Neural progenitor cell (in vitro differentiated cells): ENCODE measurements around the gene IFI6. TPM values are rescaled to one million over a fixed set of nuclear protein-coding genes. Genes with fewer than 3 reads are reported as not detected.

Experiments used
- DNase-seq: peaks from one replicate; pipeline ENCODE4 v3.0.0-alpha.2; 2016; ENCODE audit warnings: low spot score
- H2AFZ ChIP-seq: fragments of 200-600 bp; sonication (generic); replicated peaks from 2 replicates; pipeline ENCODE4 v1.6.1; 2016; ENCODE audit warnings: antibody characterized with exemption
- H3F3A ChIP-seq: fragments of 200-600 bp; sonication (generic); 2 replicates; pipeline ENCODE4 v1.6.1; 2016; ENCODE audit warnings: antibody characterized with exemption, low read depth
- H3K27ac ChIP-seq: fragments of 200-600 bp; sonication (generic); 2 replicates; pipeline ENCODE4 v1.5.1; 2016; ENCODE audit warnings: mild to moderate bottlenecking
- H3K27me3 ChIP-seq: fragments of 200-600 bp; sonication (generic); 2 replicates; pipeline ENCODE4 v1.6.1; 2016; ENCODE audit warnings: mild to moderate bottlenecking, moderate library complexity
- H3K36me3 ChIP-seq: fragments of 200-600 bp; sonication (generic); 2 replicates; pipeline ENCODE4 v1.5.1; 2016
- H3K4me1 ChIP-seq: fragments of 200-600 bp; sonication (generic); 2 replicates; pipeline ENCODE4 v1.6.1; 2016; ENCODE audit warnings: mixed run types
- H3K4me2 ChIP-seq: fragments of 200-600 bp; sonication (generic); 2 replicates; pipeline ENCODE4 v1.6.1; 2016
- H3K4me3 ChIP-seq: fragments of 200-600 bp; sonication (generic); 2 replicates; pipeline ENCODE4 v1.5.1; 2016
- H3K79me2 ChIP-seq: fragments of 200-600 bp; sonication (generic); 2 replicates; pipeline ENCODE4 v1.6.1; 2016; ENCODE audit warnings: low read depth
- H3K9ac ChIP-seq: fragments of 200-600 bp; sonication (generic); 2 replicates; pipeline ENCODE4 v1.6.1; 2016
- H3K9me3 ChIP-seq: fragments of 200-600 bp; sonication (generic); 2 replicates; pipeline ENCODE4 v1.5.1; 2016; ENCODE audit warnings: low read depth
- H4K20me1 ChIP-seq: fragments of 200-600 bp; sonication (generic); 2 replicates; pipeline ENCODE4 v1.6.1; 2016; ENCODE audit warnings: low read depth
- H3K27ac Mint-ChIP-seq: 3 replicates; pipeline ENCODE4 v1.8.0; 2021; ENCODE audit warnings: mixed read lengths
- H3K27me3 Mint-ChIP-seq: 2 replicates; pipeline ENCODE4 v1.8.0; 2022; ENCODE audit warnings: low read depth, mild to moderate bottlenecking, inconsistent platforms, moderate library complexity, mixed read lengths; ENCODE audit not compliant: insufficient read depth
- H3K36me3 Mint-ChIP-seq: 3 replicates; pipeline ENCODE4 v1.8.0; 2021; ENCODE audit warnings: mixed read lengths
- H3K4me1 Mint-ChIP-seq: 3 replicates; pipeline ENCODE4 v1.8.0; 2021; ENCODE audit warnings: mixed read lengths
- H3K4me3 Mint-ChIP-seq: 3 replicates; pipeline ENCODE4 v1.8.0; 2021; ENCODE audit warnings: mild to moderate bottlenecking, moderate library complexity, mixed read lengths
- H3K9me3 Mint-ChIP-seq: 3 replicates; pipeline ENCODE4 v1.8.0; 2020; ENCODE audit warnings: mixed read lengths
- CTCF ChIP-seq: fragments of 200-600 bp; sonication (generic); IDR thresholded peaks from 2 replicates; pipeline ENCODE4 v1.5.1; 2017; ENCODE audit warnings: antibody characterized with exemption, mild to moderate bottlenecking
- EZH2 ChIP-seq: fragments of 200-600 bp; sonication (generic); IDR thresholded peaks from 2 replicates; pipeline ENCODE4 v1.6.1; 2017; ENCODE audit warnings: antibody characterized with exemption, mild to moderate bottlenecking, moderate library complexity
- EZH2phosphoT487 ChIP-seq: fragments of 200-600 bp; sonication (generic); IDR thresholded peaks from 2 replicates; pipeline ENCODE4 v1.6.1; 2017; ENCODE audit warnings: antibody characterized with exemption
- total RNA-seq: library from RNA; depleted of rRNA; stranded (reverse); fragments of >200 nt; gene quantifications from 2 replicates; pipeline ENCODE4 v1.2.3, GENCODE V29; 2015; ENCODE audit warnings: low replicate concordance

Gene IFI6
- total RNA-seq, 1 donor from 2014 or later: 2.4 TPM

GRCh38 chr1:27689423-27690173 lies 17.6 kb upstream of the IFI6 start:
- no peak overlapping the region for H3K27ac Mint-ChIP-seq

DNA sequence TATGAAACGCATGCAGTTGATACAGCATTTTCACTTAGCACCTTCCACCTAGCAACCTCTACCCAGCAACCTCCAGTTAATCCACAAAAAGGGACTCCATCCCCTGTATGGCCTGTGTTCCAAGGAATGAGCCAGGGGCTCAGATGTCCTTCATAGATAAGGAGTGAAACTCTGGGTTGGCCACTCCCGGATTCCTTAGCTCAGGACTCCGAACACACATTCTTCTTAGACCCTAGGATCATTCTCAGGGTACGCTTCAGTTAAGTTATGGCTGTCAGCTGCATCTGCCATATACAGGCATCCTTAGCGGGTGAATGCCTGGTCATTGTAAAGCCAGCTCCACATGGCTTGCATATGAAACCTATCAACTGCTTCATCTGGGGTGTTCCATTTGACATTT lies 15.9 kb upstream of the IFI6 start:
- no peak overlapping the region for H3K4me2 ChIP-seq
- no peaks in the 10 kb centered on the region for H3K4me1 Mint-ChIP-seq
- no peak overlapping the region for H3K27ac ChIP-seq
- peaks cover 10% of the 10 kb centered on the region for H3K27me3 Mint-ChIP-seq
- H3K36me3 Mint-ChIP-seq: no peaks in the 10 kb centered on the region
- H3K27ac Mint-ChIP-seq: no peak overlapping the region
- no peak overlapping the region for H3K4me3 ChIP-seq
- H2AFZ ChIP-seq: no peak overlapping the region
- no peaks in the 10 kb centered on the region for H3K27me3 ChIP-seq
- no peaks in the 10 kb centered on the region for H3K36me3 ChIP-seq
- no peaks in the 10 kb centered on the region for H4K20me1 ChIP-seq
- TF ChIP-seq CTCF (no peak), EZH2 (no peak), EZH2phosphoT487 (no peak)
- peaks cover 4% of the 10 kb centered on the region for H3K9me3 ChIP-seq
- no peak for DNase-seq
- H3K9me3 Mint-ChIP-seq: peaks cover 7% of the 10 kb centered on the region
- H3K79me2 ChIP-seq: no peaks in the 10 kb centered on the region
- H3K9ac ChIP-seq: no peak overlapping the region
- no peaks in the 10 kb centered on the region for H3F3A ChIP-seq
- no peak overlapping the region for H3K4me3 Mint-ChIP-seq
- H3K4me1 ChIP-seq: peaks cover 7% of the 10 kb centered on the region

More at GRCh38 chr1:27689423-27690173, 17.6 kb upstream of the IFI6 start:
- no peak overlapping the region for H3K4me3 Mint-ChIP-seq
- no peak for DNase-seq
- H2AFZ ChIP-seq: no peak overlapping the region
- peaks cover 10% of the 10 kb centered on the region for H3K27me3 Mint-ChIP-seq
- H3K27ac ChIP-seq: no peak overlapping the region
- H3K9ac ChIP-seq: no peak overlapping the region
- H3K4me1 ChIP-seq: peaks cover 7% of the 10 kb centered on the region
- H3K27me3 ChIP-seq: no peaks in the 10 kb centered on the region
- peaks cover 7% of the 10 kb centered on the region for H3K9me3 Mint-ChIP-seq
- peaks cover 5% of the 10 kb centered on the region for H3K9me3 ChIP-seq
- H3K4me3 ChIP-seq: no peak overlapping the region
- no peaks in the 10 kb centered on the region for H3K36me3 ChIP-seq
- H3K4me2 ChIP-seq: no peak overlapping the region
- no peaks in the 10 kb centered on the region for H3K79me2 ChIP-seq
- H4K20me1 ChIP-seq: no peaks in the 10 kb centered on the region
- no peaks in the 10 kb centered on the region for H3F3A ChIP-seq
- H3K4me1 Mint-ChIP-seq: no peaks in the 10 kb centered on the region
- H3K36me3 Mint-ChIP-seq: no peaks in the 10 kb centered on the region
- no peak for TF ChIP-seq EZH2phosphoT487
- no peak for TF ChIP-seq EZH2
- TF ChIP-seq CTCF: no peak

- Histone ChIP-seq H3K4me2 (no peak overlapping the region), H4K20me1 (no peaks in the 10 kb centered on the region), H3K4me1 (peaks cover 7% of the 10 kb centered on the region), H3K9ac (no peak overlapping the region), H3K9me3 (peaks cover 3% of the 10 kb centered on the region), H3K36me3 (no peaks in the 10 kb centered on the region), H3F3A (no peaks in the 10 kb centered on the region), H3K27ac (no peak overlapping the region), H3K79me2 (no peaks in the 10 kb centered on the region), H3K4me3 (no peak overlapping the region), H3K27me3 (no peaks in the 10 kb centered on the region), H2AFZ (no peak overlapping the region)
- Mint-ChIP-seq H3K4me1 (no peaks in the 10 kb centered on the region), H3K27ac (no peak overlapping the region), H3K4me3 (no peak overlapping the region), H3K9me3 (peaks cover 13% of the 10 kb centered on the region), H3K36me3 (no peaks in the 10 kb centered on the region), H3K27me3 (peaks cover 12% of the 10 kb centered on the region)
- peak; percentile 38 for DNase-seq
- no peak for TF ChIP-seq EZH2phosphoT487
- no peak for TF ChIP-seq EZH2
- TF ChIP-seq CTCF: no peak
These were observed 14.4 kb upstream of the IFI6 start for GRCh38 chr1:27686223-27686990.
